ENCODE results near the gene ANKRD28. TPM values are rescaled to one million over a fixed set of nuclear protein-coding genes. Genes with fewer than 3 reads are reported as not detected.

ANKRD28 gene
- total RNA-seq, 4 donors from 2014 or later = 39.0 to 81.1 (median 49.5) TPM

DNA sequence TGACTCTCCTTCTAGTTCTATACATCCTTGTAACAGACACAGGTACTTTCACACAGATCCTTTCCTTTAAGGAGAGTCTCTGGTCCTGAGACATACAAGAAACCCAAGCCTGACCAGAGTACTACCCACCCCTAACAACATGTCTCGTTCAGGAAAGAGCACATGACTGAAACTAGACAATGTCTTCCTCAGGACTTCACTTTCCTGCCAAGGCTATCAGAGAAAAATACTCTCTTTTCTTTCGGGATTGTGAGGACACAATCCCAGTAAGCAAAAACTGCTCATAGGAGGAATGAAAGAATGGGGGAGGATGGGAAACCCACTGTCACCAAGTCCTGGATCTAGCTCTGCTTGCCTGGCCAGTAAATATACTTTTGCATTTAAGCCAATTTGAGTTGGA, 11.5 kb upstream of the ANKRD28 start:
- no peaks in the 10 kb centered on the region for H3K36me3 ChIP-seq
- no peak overlapping the region for H3K4me3 ChIP-seq
- no peaks in the 10 kb centered on the region for H3K27me3 ChIP-seq
- no peaks in the 10 kb centered on the region for H3K9me3 ChIP-seq
- no peak overlapping the region for H3K27ac ChIP-seq
- no peak for DNase-seq
- 69% methylated on average over 2 of the region's 2 CpGs for WGBS, 2 donors (ENCODE audit: low coverage in 1 of 2)
- intact Hi-C loops (cut with DNase I; ENCODE audit: low total_unique reads) = no loop called here
- H3K4me1 ChIP-seq = peaks cover 0 to 42% (median 12%) of the 10 kb centered on the region in 4 donors
- in situ Hi-C loops (cut with MboI; ENCODE audit: low pct_ligation_motif_present in 1 of 4, low pct_unique_long_range_greater_than_20kb in 1 of 4, low sequenced_read_pairs in 3 of 4) = loop anchor here (10.0 to 25.0 kb wide), 4 partner anchors 172 to 453 kb away; partner anchors contain the start of genes DPH3 (in 1 of the 4) and OXNAD1 (in 1 of the 4)
- TF ChIP-seq, protein P1, sequence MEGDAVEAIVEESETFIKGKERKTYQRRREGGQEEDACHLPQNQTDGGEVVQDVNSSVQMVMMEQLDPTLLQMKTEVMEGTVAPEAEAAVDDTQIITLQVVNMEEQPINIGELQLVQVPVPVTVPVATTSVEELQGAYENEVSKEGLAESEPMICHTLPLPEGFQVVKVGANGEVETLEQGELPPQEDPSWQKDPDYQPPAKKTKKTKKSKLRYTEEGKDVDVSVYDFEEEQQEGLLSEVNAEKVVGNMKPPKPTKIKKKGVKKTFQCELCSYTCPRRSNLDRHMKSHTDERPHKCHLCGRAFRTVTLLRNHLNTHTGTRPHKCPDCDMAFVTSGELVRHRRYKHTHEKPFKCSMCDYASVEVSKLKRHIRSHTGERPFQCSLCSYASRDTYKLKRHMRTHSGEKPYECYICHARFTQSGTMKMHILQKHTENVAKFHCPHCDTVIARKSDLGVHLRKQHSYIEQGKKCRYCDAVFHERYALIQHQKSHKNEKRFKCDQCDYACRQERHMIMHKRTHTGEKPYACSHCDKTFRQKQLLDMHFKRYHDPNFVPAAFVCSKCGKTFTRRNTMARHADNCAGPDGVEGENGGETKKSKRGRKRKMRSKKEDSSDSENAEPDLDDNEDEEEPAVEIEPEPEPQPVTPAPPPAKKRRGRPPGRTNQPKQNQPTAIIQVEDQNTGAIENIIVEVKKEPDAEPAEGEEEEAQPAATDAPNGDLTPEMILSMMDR (IDR thresholded peaks at IDR 0.05) = no peak
- no peak for TF ChIP-seq POLR2AphosphoS5 (IDR thresholded peaks at IDR 0.05)

DNA sequence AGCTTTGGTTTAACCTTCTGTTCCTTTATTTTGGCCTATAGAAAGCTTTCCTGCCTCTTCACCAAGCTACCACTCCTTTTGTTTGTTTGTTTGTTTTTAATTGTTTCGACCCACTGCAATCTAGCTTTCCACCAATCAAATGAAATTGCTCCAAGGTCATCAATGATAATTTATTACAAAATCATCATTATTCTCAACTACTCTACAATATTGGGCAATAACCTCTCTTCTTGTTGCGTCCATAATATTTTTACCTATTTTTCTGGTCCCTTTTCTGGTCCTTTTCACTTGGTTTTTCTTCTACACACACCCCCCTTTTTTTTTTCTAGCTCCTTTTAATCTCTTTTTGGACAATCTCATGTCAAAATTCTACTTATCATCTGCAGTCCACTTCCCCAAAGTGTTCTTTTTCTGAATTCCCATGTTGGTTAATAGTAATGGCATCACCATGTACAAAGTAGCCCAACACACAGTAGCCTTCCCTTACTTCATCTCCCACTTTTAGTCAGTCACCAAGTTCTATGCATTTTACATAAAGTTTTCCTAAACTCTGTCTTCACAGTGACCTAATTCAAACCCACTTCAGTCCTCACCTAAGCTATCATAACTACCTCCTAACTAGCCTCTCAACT, 11.0 kb upstream of the ANKRD28 start:
- Histone ChIP-seq H3K9me3 (no peaks in the 10 kb centered on the region), H3K36me3 (no peaks in the 10 kb centered on the region), H3K27ac (no peak overlapping the region), H3K27me3 (no peaks in the 10 kb centered on the region), H3K4me1 (peaks cover 0 to 43% (median 12%) of the 10 kb centered on the region in 4 donors), H3K4me3 (no peak overlapping the region)
- TF ChIP-seq POLR2A (IDR thresholded peaks at IDR 0.05) (no peak), EP300 (IDR thresholded peaks at IDR 0.05; ENCODE audit: low read depth) (no peak), POLR2AphosphoS5 (IDR thresholded peaks at IDR 0.05) (no peak)
- TF ChIP-seq, protein P1 (IDR thresholded peaks at IDR 0.05) = no peak
- in situ Hi-C loops (cut with MboI; ENCODE audit: low pct_ligation_motif_present in 1 of 4, low pct_unique_long_range_greater_than_20kb in 1 of 4, low sequenced_read_pairs in 3 of 4) (loop anchor here (10.0 to 25.0 kb wide), 4 partner anchors 171 to 454 kb away; partner anchors contain the start of genes DPH3 (in 1 of the 4) and OXNAD1 (in 1 of the 4)), intact Hi-C loops (cut with DNase I; ENCODE audit: low total_unique reads) (no loop called here)
- no peak for DNase-seq
- 95 to 100% methylated on average over 2 of the region's 2 CpGs for WGBS, 2 donors (ENCODE audit: low coverage in 1 of 2)

DNA sequence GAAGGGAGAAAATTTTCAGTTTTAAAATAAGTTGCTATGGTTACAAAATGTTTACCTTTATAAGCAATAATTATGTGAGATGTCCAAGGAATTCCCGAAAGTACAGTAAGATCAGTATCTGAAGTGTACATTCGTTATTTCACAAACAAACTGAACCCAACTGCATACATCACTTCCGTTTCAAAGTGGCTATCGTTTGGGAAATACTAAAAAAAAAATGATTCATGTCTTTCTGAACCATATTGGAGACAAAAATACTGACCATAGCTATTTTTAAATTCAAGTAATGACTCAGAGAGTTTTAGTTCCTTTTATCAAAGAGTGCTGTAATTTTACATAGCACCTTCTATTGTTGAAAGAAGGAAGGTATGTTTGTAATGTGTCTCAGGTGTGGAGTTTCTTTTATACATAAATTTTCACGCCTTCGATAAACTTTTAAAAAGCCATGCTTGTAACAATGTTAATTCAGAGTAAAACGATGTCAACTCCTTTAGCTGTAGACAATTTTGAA, 8.0 kb upstream of the ANKRD28 start:
- in situ Hi-C loops (cut with MboI; ENCODE audit: low pct_ligation_motif_present in 1 of 4, low pct_unique_long_range_greater_than_20kb in 1 of 4, low sequenced_read_pairs in 3 of 4) = loop anchor here (10.0 to 25.0 kb wide), 4 partner anchors 169 to 456 kb away; partner anchors contain the start of genes DPH3 (in 1 of the 4) and OXNAD1 (in 1 of the 4)
- H3K27ac ChIP-seq = peak overlapping the region in 3 of 4 donors; percentile 3 to 49 (median 6)

GRCh38 chr3:15804553-15805095, 6.8 kb upstream of the ANKRD28 start:
- Histone ChIP-seq H3K27me3 (no peaks in the 10 kb centered on the region), H3K27ac (peak overlapping the region in 1 of 4 donors; percentile 6), H3K9me3 (no peaks in the 10 kb centered on the region), H3K4me1 (peaks cover 0 to 28% (median 4%) of the 10 kb centered on the region in 4 donors), H3K4me3 (no peak overlapping the region), H3K36me3 (no peaks in the 10 kb centered on the region)
- DNase-seq = no peak
- TF ChIP-seq EP300 (IDR thresholded peaks at IDR 0.05; ENCODE audit: low read depth) (no peak), POLR2AphosphoS5 (IDR thresholded peaks at IDR 0.05) (no peak), POLR2A (IDR thresholded peaks at IDR 0.05) (no peak)
- TF ChIP-seq, protein P1 (IDR thresholded peaks at IDR 0.05) = no peak
- intact Hi-C loops (cut with DNase I; ENCODE audit: low total_unique reads) (no loop called here), in situ Hi-C loops (cut with MboI; ENCODE audit: low pct_ligation_motif_present in 1 of 4, low pct_unique_long_range_greater_than_20kb in 1 of 4, low sequenced_read_pairs in 3 of 4) (loop anchor here (10.0 to 25.0 kb wide), 4 partner anchors 167 to 458 kb away; partner anchors contain the start of genes DPH3 (in 1 of the 4) and OXNAD1 (in 1 of the 4))
- 63 to 69% methylated on average over 2 to 4 of the region's 4 CpGs for WGBS, 2 donors (ENCODE audit: low coverage in 1 of 2)

More for the DNA sequence above, 8.0 kb upstream of the ANKRD28 start:
- Histone ChIP-seq H3K9me3 (no peaks in the 10 kb centered on the region), H3K4me3 (no peak overlapping the region), H3K27me3 (no peaks in the 10 kb centered on the region), H3K36me3 (no peaks in the 10 kb centered on the region), H3K4me1 (peaks cover 0 to 29% (median 5%) of the 10 kb centered on the region in 4 donors)
- TF ChIP-seq POLR2AphosphoS5 (IDR thresholded peaks at IDR 0.05) = peak in 1 of 3 donors; percentile 13
- no peak for TF ChIP-seq POLR2A (IDR thresholded peaks at IDR 0.05)
- intact Hi-C loops (cut with DNase I; ENCODE audit: low total_unique reads) = no loop called here
- 57 to 58% methylated on average over 7 of the region's 7 CpGs for WGBS, 2 donors (ENCODE audit: low coverage in 1 of 2)
- DNase-seq = no peak

All from transverse colon (tissue), 4 donors.